Fibroblast of lung (primary cell): ENCODE measurements around the gene GALNT11. TPM values are rescaled to one million over a fixed set of nuclear protein-coding genes. Genes with fewer than 3 reads are reported as not detected.
"Not testable (repeated sequence)": the region's sequence is repeated elsewhere in the genome, so short reads cannot be mapped to it uniquely, and the experiment has no call there.

Source experiments
- DNase-seq, 2 donors: peaks; one replicate each; pipeline versions ENCODE4 v3.0.0 to v3.0.0-alpha.2; 2010; ENCODE audit warnings: low read depth in 2 of 2
- H2AFZ ChIP-seq: 2 replicates; pipeline ENCODE4 v1.5.1; 2012; ENCODE audit warnings: low read length, control low read depth, inconsistent platforms
- H3K27ac ChIP-seq: 2 replicates; pipeline ENCODE4 v1.5.1; 2011; ENCODE audit warnings: low read length, control low read depth; ENCODE audit not compliant: insufficient read depth
- H3K27me3 ChIP-seq: 2 replicates; pipeline ENCODE4 v1.5.1; 2011; ENCODE audit warnings: mild to moderate bottlenecking, low read length; ENCODE audit not compliant: control insufficient read depth, insufficient read depth
- H3K36me3 ChIP-seq: 2 replicates; pipeline ENCODE4 v1.5.1; 2011; ENCODE audit warnings: low read length; ENCODE audit not compliant: control insufficient read depth, insufficient read depth
- H3K4me1 ChIP-seq: 2 replicates; pipeline ENCODE4 v1.5.1; 2011; ENCODE audit warnings: low read length; ENCODE audit not compliant: control insufficient read depth, insufficient read depth; ENCODE audit errors: extremely low read depth
- H3K4me2 ChIP-seq: 2 replicates; pipeline ENCODE4 v1.5.1; 2011; ENCODE audit warnings: low read length, control low read depth; ENCODE audit not compliant: insufficient read depth; ENCODE audit errors: extremely low read depth
- H3K4me3 ChIP-seq, 4 experiments: fragments of 200-600 bp in 1 of 4; sonication (generic) in 1 of 4; replicated peaks in 1 of 4; 2 replicates each; pipeline ENCODE4 v1.5.1; 2011 to 2016; ENCODE audit warnings: low read length in 4 of 4, low read depth in 3 of 4, mild to moderate bottlenecking in 3 of 4, control low read depth in 2 of 4, inconsistent platforms in 1 of 4, mixed read lengths in 1 of 4; ENCODE audit not compliant: insufficient read depth in 1 of 4; ENCODE audit errors: control extremely low read depth in 1 of 4
- H3K79me2 ChIP-seq: 2 replicates; pipeline ENCODE4 v1.5.1; 2012; ENCODE audit warnings: mild to moderate bottlenecking, low read length, inconsistent platforms; ENCODE audit not compliant: control insufficient read depth, insufficient read depth
- H3K9ac ChIP-seq: 2 replicates; pipeline ENCODE4 v1.5.1; 2011; ENCODE audit warnings: mild to moderate bottlenecking, low read length, control low read depth; ENCODE audit not compliant: insufficient read depth
- H3K9me3 ChIP-seq: 2 replicates; pipeline ENCODE4 v1.5.1; 2012; ENCODE audit warnings: low read depth, low read length; ENCODE audit not compliant: control insufficient read depth, insufficient read depth
- H4K20me1 ChIP-seq: 2 replicates; pipeline ENCODE4 v1.5.1; 2011; ENCODE audit warnings: low read length; ENCODE audit not compliant: control insufficient read depth, insufficient read depth; ENCODE audit errors: extremely low read depth
- CTCF ChIP-seq, 2 donors: IDR thresholded peaks in 1 of 2; conservative IDR thresholded peaks in 1 of 2; 1 replicate in 1 of 2; 2 replicates in 1 of 2; pipeline ENCODE4 v1.5.1; 2011 to 2012; ENCODE audit warnings: low read length in 2 of 2, control low read depth in 1 of 2, inconsistent platforms in 1 of 2, low read depth in 1 of 2, mild to moderate bottlenecking in 1 of 2
- EZH2 ChIP-seq: IDR thresholded peaks from 2 replicates; pipeline ENCODE4 v1.5.1; 2012; ENCODE audit warnings: low read length, control low read depth, mild to moderate bottlenecking; ENCODE audit errors: missing control alignments
- polyA plus RNA-seq, 2 donors: library from polyadenylated mRNA; depleted of rRNA in 1 of 2; stranded (reverse) in 1 of 2; unstranded in 1 of 2; fragments of >200 nt; gene quantifications; 2 replicates each; pipeline ENCODE4 v1.2.1, GENCODE V29; 2011 to 2012; ENCODE audit warnings: missing spikeins in 1 of 2
- total RNA-seq: library from RNA; depleted of rRNA; stranded (reverse); fragments of >200 nt; gene quantifications from 2 replicates; pipeline ENCODE4 v1.2.1, GENCODE V29; 2014

Gene GALNT11
- total and polyA plus RNA-seq, 2 donors (not counting 1 experiment from before 2014, with no cell fraction given): 43.8 to 56.3 TPM

DNA sequence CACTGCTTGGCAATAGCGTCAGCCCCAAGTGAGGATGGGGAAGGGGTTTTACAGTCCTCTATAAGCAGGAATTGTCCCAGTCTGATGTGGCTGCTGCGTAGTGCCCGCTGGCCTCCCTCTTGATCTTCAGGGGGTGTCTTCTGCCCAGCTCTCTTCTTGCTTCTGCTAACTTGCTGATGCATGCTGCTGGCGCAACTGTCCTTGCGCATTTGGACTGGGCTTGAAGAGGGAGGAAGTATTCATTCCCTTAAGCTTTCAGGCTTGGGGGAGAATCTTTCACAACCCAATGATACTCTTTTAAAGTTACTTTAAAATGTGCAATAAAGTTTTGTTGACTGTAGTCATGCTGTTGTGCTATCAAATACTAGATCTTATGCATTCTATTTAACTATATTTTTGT, 10.3 kb downstream of the GALNT11 start:
- Histone ChIP-seq H3K9ac (no peak overlapping the region), H2AFZ (no peak overlapping the region), H3K9me3 (no peaks in the 10 kb centered on the region), H3K4me1 (no peaks in the 10 kb centered on the region), H3K36me3 (no peaks in the 10 kb centered on the region), H3K4me3 (no peak overlapping the region), H3K4me2 (no peak overlapping the region), H3K27me3 (no peaks in the 10 kb centered on the region), H4K20me1 (no peaks in the 10 kb centered on the region), H3K27ac (no peak overlapping the region), H3K79me2 (no peaks in the 10 kb centered on the region)
- TF ChIP-seq EZH2 (no peak), CTCF (conservative IDR thresholded peaks at IDR 0.05 in 1 of 2, IDR thresholded peaks at IDR 0.05 in 1 of 2; ENCODE audit: low read depth in 1 of 2, low read length in 2 of 2) (no peak)
- DNase-seq: no peak

DNA sequence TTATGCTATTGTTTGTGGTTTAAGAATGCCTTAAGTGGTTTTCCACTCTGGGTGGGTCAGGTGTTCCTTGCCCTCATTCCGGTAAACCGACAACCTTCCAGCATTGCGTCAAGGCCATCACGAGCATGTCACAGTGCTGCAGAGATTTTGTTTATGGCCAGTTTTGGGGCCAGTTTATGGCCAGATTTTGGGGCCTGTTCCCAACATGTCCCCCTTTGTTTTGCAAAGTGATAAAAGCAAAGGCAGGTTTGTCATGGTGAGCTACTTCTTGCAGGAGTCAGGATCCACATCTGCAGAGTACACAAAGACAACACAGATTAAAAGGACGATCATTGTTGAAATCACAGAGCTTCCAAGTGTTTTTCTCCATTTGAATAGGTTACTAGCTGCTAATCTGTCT, 12.9 kb downstream of the GALNT11 start:
- H3K4me2 ChIP-seq, H2AFZ ChIP-seq, H4K20me1 ChIP-seq, H3K27ac ChIP-seq, H3K4me1 ChIP-seq, DNase-seq, H3K9ac ChIP-seq, H3K36me3 ChIP-seq, H3K27me3 ChIP-seq, H3K4me3 ChIP-seq, H3K79me2 ChIP-seq, H3K9me3 ChIP-seq: not testable (repeated sequence)

DNA sequence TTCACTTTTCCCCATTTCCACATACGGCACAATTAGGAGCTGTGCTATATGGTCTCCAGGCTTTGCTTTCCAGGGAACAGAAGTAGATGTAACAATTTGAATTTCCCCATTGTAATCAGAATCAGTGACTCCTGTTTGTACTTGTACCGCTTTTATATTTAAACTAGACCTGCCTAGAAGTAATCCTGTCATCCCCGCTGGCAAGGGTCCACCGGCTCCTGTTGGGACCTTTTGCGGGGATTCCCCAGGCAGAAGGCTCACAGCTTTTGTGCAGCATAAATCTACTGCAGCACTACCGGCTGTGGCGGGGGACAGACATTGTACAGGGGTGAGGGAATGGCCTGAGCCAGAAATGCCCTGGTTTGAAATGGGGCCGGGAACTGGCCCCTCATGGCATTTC, 17.6 kb downstream of the GALNT11 start:
- H3K79me2 ChIP-seq, H3K36me3 ChIP-seq, H3K27ac ChIP-seq, H4K20me1 ChIP-seq, H3K9ac ChIP-seq, H3K27me3 ChIP-seq, H3K4me2 ChIP-seq, H3K4me3 ChIP-seq, H3K9me3 ChIP-seq, DNase-seq, H3K4me1 ChIP-seq, H2AFZ ChIP-seq: not testable (repeated sequence)

GRCh38 chr7:152044909-152045308, 19.4 kb downstream of the GALNT11 start:
- H3K79me2 ChIP-seq, H2AFZ ChIP-seq, H3K4me2 ChIP-seq, H3K4me3 ChIP-seq, H3K9ac ChIP-seq, H3K4me1 ChIP-seq, H3K27ac ChIP-seq, H3K36me3 ChIP-seq, H4K20me1 ChIP-seq, H3K27me3 ChIP-seq, H3K9me3 ChIP-seq, DNase-seq: not testable (repeated sequence)
